Stimulated activated CD8-positive, alpha-beta memory T cell treated with anti-CD3 and anti-CD28 coated beads, Interleukin-12 subunit alpha, Interleukin-12 subunit beta, amount 100 ng/mL, for 4 hours (primary cell): ENCODE data around the gene SLC20A1.
"Not testable (repeated sequence)": the region's sequence is repeated elsewhere in the genome, so short reads cannot be mapped to it uniquely, and the experiment has no call there.

Experiments used
- DNase-seq: peaks from one replicate; pipeline ENCODE4 v3.0.0-alpha.2; 2020; ENCODE audit warnings: low read depth

Gene SLC20A1

DNA sequence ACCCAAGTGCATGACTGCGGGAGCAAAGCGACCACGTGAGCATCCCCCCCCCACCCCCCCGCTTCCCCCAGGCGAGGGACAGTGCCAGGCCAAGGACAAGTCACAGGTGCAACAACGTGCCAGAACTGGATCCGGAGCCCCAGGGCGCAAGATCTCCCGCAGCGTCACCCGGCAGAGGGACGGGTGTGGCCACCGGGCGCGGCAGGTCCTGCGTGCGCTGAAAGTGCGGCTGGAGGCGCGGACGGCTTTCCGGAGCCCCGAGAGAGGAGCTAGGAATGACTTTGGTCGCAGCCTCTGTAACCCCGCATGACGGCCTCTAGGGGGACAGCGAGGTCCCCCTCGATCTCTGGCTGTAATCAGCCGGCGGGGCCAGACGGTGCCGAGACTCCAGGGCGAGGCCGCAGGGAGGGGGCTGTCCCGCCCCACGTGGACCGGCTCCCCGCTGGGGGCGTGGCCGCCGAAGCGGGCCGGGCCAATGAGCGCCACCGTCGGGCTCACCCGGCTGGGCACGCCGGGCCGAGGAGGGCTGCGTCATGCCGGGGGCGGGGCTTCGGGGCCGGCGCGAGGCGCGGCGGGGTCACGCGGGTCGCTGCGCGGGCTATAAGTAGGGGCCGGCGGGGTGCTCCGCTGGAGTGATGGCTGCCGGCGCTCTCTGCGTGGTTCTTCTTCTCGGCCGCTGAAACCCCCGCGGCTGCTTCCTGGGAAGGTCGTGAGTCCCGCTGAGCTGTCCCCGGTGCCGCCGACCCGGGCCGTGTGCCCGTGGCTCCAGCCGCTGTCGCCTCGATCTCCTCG lies at the start of gene SLC20A1:
SLC20A1 (plus strand) TSS at position 630 of the 792 bp plus-strand sequence. CDS start 890 bp downstream, outside the sequence.
- DNase-seq, result peak; percentile 99

DNA sequence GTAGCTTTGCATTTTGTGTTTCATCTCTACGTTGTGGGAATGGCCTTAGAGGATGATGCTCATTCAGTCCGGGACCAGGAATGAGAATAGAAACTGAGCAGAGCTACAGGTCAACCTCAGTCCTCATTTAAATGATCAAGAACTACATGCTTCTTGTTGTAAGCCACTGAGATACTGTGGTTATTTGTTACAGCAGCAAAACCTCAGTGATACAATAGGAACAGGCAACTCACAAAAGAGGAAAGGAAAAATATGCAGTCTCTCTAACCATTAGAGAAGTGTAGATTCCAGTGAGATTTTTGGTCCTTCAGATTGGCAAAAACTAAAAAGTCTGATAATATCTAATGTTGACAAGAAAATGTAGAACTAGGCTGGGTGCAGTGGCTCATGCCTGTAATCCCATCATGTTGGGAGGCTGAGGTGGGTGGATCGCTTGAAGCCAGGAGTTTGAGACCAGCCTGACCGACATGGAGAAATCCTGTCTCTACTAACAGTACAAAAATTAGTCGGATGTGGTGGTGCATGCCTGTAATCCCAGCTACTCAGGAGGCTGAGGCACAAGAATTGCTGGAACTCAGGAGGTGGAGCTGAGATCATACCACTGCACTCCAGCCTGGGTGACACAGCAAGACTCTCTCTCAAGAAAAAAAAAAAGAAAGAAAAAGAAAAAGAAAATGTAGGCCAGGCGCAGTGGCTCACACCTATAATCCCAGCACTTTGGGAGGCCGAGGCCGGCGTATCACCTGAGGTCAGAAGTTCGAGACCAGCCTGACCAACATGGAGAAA lies 48.0 kb upstream of the SLC20A1 start:
- no peak for DNase-seq

DNA sequence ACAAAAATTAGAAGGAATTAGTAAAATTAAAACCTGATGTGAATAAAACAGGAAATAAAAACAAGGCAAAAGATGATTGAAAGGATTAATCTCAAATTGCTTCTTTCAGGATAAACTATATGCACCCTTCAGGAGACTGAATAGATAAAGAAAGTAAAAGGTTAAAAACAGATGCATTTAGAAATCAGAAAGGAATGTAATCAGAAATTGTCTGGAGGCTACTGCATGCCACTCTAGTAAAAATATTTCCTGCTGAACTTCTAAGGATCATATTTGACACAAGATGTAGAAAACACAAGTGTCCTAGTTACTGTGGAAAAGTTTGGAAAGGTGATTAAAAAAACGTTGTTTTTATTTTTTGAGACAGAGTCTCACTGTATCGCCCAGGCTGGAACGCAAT lies 45.1 kb upstream of the SLC20A1 start:
- DNase-seq, result no peak

- no peak for DNase-seq
These were observed 44.0 kb upstream of the SLC20A1 start for GRCh38 chr2:112601754-112602153.

- DNase-seq, result no peak
These were observed 42.8 kb upstream of the SLC20A1 start for GRCh38 chr2:112602917-112603316.

GRCh38 chr2:112603731-112604130 lies 42.0 kb upstream of the SLC20A1 start:
- DNase-seq, result no peak

- DNase-seq, result no peak
These were observed 40.8 kb upstream of the SLC20A1 start for GRCh38 chr2:112604952-112605351.

- DNase-seq, result no peak
These were observed 39.8 kb upstream of the SLC20A1 start for GRCh38 chr2:112605926-112606325.

- no peak for DNase-seq
These were observed 39.2 kb upstream of the SLC20A1 start for GRCh38 chr2:112606547-112606946.

DNA sequence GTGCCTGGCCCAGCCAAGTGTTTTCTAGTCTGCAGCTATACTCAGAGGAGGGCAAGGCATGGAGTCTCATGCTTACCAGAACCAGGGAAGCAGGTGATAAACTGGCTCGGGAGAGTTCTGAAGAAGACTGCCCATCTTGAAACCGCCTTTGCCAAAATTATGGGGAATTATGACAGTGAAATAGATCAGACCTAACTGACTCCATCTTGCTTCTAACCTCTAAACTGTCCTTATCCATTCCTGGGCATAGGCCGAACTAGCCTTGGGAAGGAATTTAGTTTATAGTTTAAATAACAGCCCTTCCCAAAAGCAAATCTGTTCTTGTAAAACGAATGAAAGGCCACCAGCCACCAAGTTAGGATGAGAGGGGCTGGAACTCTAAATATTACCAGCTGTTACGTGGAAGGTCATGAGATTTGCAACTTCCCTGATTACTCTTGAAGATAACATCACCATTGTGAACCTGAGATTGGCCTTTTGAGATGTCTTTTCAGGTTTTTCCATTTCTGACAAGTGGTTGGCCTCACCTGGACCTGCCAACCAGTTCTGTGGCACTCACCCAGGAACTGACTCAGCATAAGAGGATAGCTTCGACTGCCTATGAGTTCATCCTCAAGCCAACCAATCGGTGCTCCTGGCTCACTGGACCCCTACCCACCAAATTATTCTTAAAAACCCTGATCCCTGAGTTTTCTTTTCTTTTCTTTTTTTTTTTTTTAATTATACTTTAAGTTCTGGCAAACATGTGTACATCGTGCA lies 37.9 kb upstream of the SLC20A1 start:
- no peak for DNase-seq

- not testable (repeated sequence) for DNase-seq
These were observed 36.4 kb upstream of the SLC20A1 start for GRCh38 chr2:112609320-112609719.

DNA sequence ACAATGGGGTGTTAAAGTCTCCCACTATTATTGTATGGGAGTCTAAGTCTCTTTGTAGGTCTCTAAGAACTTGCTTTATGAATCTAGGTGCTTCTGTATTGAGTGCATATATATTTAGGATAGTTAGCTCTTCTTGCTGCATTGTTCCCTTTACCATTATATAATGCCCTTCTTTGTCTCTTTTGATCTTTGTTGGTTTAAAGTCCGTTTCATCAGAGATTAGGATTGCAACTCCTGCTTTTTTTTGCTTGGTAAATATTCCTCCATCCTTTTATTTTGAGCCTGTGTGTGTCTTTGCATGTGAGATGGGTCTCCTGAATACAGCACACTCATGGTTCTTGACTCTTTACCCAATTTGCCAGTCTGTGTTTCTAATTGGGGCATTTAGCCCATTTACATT lies 33.5 kb upstream of the SLC20A1 start:
- DNase-seq, result not testable (repeated sequence)

- DNase-seq, result no peak
These were observed 31.4 kb upstream of the SLC20A1 start for GRCh38 chr2:112614201-112614840.

- DNase-seq, result no peak
These were observed 30.7 kb upstream of the SLC20A1 start for GRCh38 chr2:112615051-112615450.

- DNase-seq, result not testable (repeated sequence)
These were observed 29.9 kb upstream of the SLC20A1 start for GRCh38 chr2:112615798-112616197.

GRCh38 chr2:112618383-112618782 lies 27.4 kb upstream of the SLC20A1 start:
- no peak for DNase-seq

- DNase-seq, result no peak
These were observed 23.8 kb upstream of the SLC20A1 start for GRCh38 chr2:112621790-112622527.

GRCh38 chr2:112622528-112622849 lies 23.2 kb upstream of the SLC20A1 start:
- no peak for DNase-seq

GRCh38 chr2:112623913-112624777 lies 21.6 kb upstream of the SLC20A1 start:
- DNase-seq, result peak; percentile 59

GRCh38 chr2:112625474-112626114 lies 20.1 kb upstream of the SLC20A1 start:
- DNase-seq, result no peak
